GM23338 (cell line): ENCODE data around the gene HOXA10. TPM values are rescaled to one million over a fixed set of nuclear protein-coding genes. Genes with fewer than 3 reads are reported as not detected.

Experiments used
- ATAC-seq: fragments of 200-7000 bp; cut with Tn5 transposase; 3 replicates; pipeline ENCODE4 v1.9.1; 2020
- DNase-seq: peaks from one replicate; pipeline ENCODE4 v3.0.0-alpha.2; 2015; ENCODE audit warnings: low spot score
- H2AFZ ChIP-seq: fragments of 200-600 bp; sonication (generic); 2 replicates; pipeline ENCODE4 v1.8.0; 2016; ENCODE audit warnings: antibody characterized with exemption, mild to moderate bottlenecking, moderate library complexity
- H3F3A ChIP-seq: fragments of 200-600 bp; sonication (generic); replicated peaks from 2 replicates; pipeline ENCODE4 v1.8.0; 2017; ENCODE audit warnings: antibody characterized with exemption, mixed run types, low read depth
- H3K27ac ChIP-seq: fragments of 200-600 bp; sonication (generic); 2 replicates; pipeline ENCODE4 v1.6.1; 2016; ENCODE audit warnings: low read depth
- H3K27me3 ChIP-seq: fragments of 200-600 bp; sonication (generic); 2 replicates; pipeline ENCODE4 v1.8.0; 2016; ENCODE audit warnings: mild to moderate bottlenecking, mixed run types, moderate library complexity; ENCODE audit not compliant: insufficient read depth
- H3K36me3 ChIP-seq: fragments of 200-600 bp; sonication (generic); 2 replicates; pipeline ENCODE4 v1.8.0; 2016; ENCODE audit warnings: mild to moderate bottlenecking; ENCODE audit not compliant: insufficient read depth
- H3K4me1 ChIP-seq: fragments of 200-600 bp; sonication (generic); 2 replicates; pipeline ENCODE4 v1.8.0; 2016; ENCODE audit warnings: mild to moderate bottlenecking, moderate library complexity; ENCODE audit not compliant: insufficient read depth
- H3K4me2 ChIP-seq: fragments of 200-600 bp; sonication (generic); 2 replicates; pipeline ENCODE4 v1.7.1; 2017; ENCODE audit warnings: mixed run types
- H3K4me3 ChIP-seq: fragments of 200-600 bp; sonication (generic); 2 replicates; pipeline ENCODE4 v1.6.1; 2016; ENCODE audit warnings: mixed run types
- H3K79me2 ChIP-seq: fragments of 200-600 bp; sonication (generic); replicated peaks from 2 replicates; pipeline ENCODE4 v1.8.0; 2017; ENCODE audit warnings: mild to moderate bottlenecking; ENCODE audit not compliant: insufficient read depth
- H3K9me2 ChIP-seq: fragments of 200-600 bp; sonication (generic); 2 replicates; pipeline ENCODE4 v1.8.0; 2017; ENCODE audit not compliant: insufficient read depth
- H4K20me1 ChIP-seq: fragments of 200-600 bp; sonication (generic); replicated peaks from 2 replicates; pipeline ENCODE4 v1.8.0; 2017; ENCODE audit warnings: mild to moderate bottlenecking; ENCODE audit not compliant: insufficient read depth
- H3K27ac Mint-ChIP-seq: 2 replicates; pipeline ENCODE4 v1.8.0; 2020; ENCODE audit warnings: inconsistent platforms, mild to moderate bottlenecking, moderate library complexity, mixed read lengths
- H3K27me3 Mint-ChIP-seq: 3 replicates; pipeline ENCODE4 v1.8.0; 2022; ENCODE audit warnings: low read depth, mild to moderate bottlenecking, moderate library complexity, mixed read lengths, inconsistent platforms; ENCODE audit not compliant: insufficient read depth, poor library complexity
- H3K36me3 Mint-ChIP-seq: 3 replicates; pipeline ENCODE4 v1.8.0; 2021; ENCODE audit warnings: low read depth, mild to moderate bottlenecking, inconsistent platforms, moderate library complexity, mixed read lengths
- H3K4me1 Mint-ChIP-seq: 3 replicates; pipeline ENCODE4 v1.8.0; 2020; ENCODE audit warnings: mild to moderate bottlenecking, inconsistent platforms, mixed read lengths
- H3K4me3 Mint-ChIP-seq: 3 replicates; pipeline ENCODE4 v1.8.0; 2021; ENCODE audit warnings: moderate library complexity, mild to moderate bottlenecking, inconsistent platforms, mixed read lengths
- H3K9me3 Mint-ChIP-seq: 3 replicates; pipeline ENCODE4 v1.8.0; 2020; ENCODE audit warnings: moderate library complexity, mild to moderate bottlenecking, inconsistent platforms, mixed read lengths
- EZH2 ChIP-seq: fragments of 200-600 bp; sonication (generic); IDR thresholded peaks from one replicate; pipeline ENCODE4 v1.8.0; 2017; ENCODE audit warnings: antibody characterized with exemption, mild to moderate bottlenecking, low read depth; ENCODE audit not compliant: unreplicated experiment
- EZH2phosphoT487 ChIP-seq: fragments of 200-600 bp; sonication (generic); IDR thresholded peaks from one replicate; pipeline ENCODE4 v1.8.1; 2018; ENCODE audit warnings: antibody characterized with exemption; ENCODE audit not compliant: unreplicated experiment
- polyA plus RNA-seq: library from polyadenylated mRNA; unstranded; fragments of >200 nt; fragmentation: Nextera tagmentation; extraction: Ambion mirVana; gene quantifications from 2 replicates; pipeline ENCODE4 v1.2.1, GENCODE V29; 2016
- total RNA-seq: library from RNA; depleted of rRNA; stranded (reverse); fragments of >200 nt; shearing (Covaris generic); gene quantifications from 2 replicates; pipeline ENCODE4 v1.2.3, GENCODE V29; 2014
- TF ChIP-seq, protein P1 (sequence below), 2 experiments: fragments of 200-600 bp in 1 of 2; sonication (generic) in 1 of 2; conservative IDR thresholded peaks; 2 replicates each; pipeline versions ENCODE4 v1.5.1 to v1.6.1; 2016 to 2017; ENCODE audit warnings: antibody characterized with exemption in 2 of 2, low read depth in 2 of 2, mild to moderate bottlenecking in 2 of 2, moderate library complexity in 1 of 2
- TF ChIP-seq, protein P2 (sequence below): fragments of 250-450 bp; sonication (Bioruptor Pico); IDR thresholded peaks from 2 replicates; pipeline ENCODE4 v1.5.0; 2020; ENCODE audit warnings: mild to moderate bottlenecking, moderate library complexity

Gene HOXA10
- total and polyA plus RNA-seq, 2 experiments from 2014 or later, result not detected

DNA sequence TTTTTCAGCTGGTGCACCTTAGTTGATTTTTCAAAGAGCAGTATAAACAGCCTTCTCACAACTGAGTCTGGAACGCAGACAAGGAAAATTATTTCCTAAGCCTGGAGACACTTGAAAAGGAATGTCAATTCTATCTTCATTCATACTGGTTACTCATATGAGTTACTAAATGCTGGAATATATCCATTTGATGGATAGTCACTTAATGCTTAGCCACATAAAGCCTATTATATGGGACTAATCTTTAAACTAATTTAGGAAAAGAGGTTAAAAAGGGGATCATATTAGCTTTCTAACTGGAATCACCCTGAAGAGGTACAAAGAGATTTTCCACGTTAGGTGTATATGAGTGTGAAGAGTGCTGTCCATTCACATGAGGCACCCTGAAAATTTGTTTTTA, 41.9 kb downstream of the HOXA10 start:
- Histone ChIP-seq H3K4me2 (no peak overlapping the region), H3K9me2 (no peaks in the 10 kb centered on the region), H3K79me2 (no peaks in the 10 kb centered on the region), H3K36me3 (no peaks in the 10 kb centered on the region), H3K4me3 (no peak overlapping the region), H3K4me1 (peaks cover 7% of the 10 kb centered on the region; the same call in 1 of the 2 replicates), H4K20me1 (peaks cover 57% of the 10 kb centered on the region), H3K27ac (no peak overlapping the region), H2AFZ (no peak overlapping the region), H3K27me3 (peaks cover 100% of the 10 kb centered on the region), H3F3A (peaks cover 46% of the 10 kb centered on the region)
- H3K9me3 Mint-ChIP-seq, result no peaks in the 10 kb centered on the region; the same call in 2 of the 3 replicates
- H3K36me3 Mint-ChIP-seq, result no peaks in the 10 kb centered on the region
- no peak for TF ChIP-seq EZH2phosphoT487
- TF ChIP-seq, protein P1, sequence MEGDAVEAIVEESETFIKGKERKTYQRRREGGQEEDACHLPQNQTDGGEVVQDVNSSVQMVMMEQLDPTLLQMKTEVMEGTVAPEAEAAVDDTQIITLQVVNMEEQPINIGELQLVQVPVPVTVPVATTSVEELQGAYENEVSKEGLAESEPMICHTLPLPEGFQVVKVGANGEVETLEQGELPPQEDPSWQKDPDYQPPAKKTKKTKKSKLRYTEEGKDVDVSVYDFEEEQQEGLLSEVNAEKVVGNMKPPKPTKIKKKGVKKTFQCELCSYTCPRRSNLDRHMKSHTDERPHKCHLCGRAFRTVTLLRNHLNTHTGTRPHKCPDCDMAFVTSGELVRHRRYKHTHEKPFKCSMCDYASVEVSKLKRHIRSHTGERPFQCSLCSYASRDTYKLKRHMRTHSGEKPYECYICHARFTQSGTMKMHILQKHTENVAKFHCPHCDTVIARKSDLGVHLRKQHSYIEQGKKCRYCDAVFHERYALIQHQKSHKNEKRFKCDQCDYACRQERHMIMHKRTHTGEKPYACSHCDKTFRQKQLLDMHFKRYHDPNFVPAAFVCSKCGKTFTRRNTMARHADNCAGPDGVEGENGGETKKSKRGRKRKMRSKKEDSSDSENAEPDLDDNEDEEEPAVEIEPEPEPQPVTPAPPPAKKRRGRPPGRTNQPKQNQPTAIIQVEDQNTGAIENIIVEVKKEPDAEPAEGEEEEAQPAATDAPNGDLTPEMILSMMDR (conservative IDR thresholded peaks at IDR 0.05; ENCODE audit: low read depth in 2 of 2), result no peak
- TF ChIP-seq, protein P2, sequence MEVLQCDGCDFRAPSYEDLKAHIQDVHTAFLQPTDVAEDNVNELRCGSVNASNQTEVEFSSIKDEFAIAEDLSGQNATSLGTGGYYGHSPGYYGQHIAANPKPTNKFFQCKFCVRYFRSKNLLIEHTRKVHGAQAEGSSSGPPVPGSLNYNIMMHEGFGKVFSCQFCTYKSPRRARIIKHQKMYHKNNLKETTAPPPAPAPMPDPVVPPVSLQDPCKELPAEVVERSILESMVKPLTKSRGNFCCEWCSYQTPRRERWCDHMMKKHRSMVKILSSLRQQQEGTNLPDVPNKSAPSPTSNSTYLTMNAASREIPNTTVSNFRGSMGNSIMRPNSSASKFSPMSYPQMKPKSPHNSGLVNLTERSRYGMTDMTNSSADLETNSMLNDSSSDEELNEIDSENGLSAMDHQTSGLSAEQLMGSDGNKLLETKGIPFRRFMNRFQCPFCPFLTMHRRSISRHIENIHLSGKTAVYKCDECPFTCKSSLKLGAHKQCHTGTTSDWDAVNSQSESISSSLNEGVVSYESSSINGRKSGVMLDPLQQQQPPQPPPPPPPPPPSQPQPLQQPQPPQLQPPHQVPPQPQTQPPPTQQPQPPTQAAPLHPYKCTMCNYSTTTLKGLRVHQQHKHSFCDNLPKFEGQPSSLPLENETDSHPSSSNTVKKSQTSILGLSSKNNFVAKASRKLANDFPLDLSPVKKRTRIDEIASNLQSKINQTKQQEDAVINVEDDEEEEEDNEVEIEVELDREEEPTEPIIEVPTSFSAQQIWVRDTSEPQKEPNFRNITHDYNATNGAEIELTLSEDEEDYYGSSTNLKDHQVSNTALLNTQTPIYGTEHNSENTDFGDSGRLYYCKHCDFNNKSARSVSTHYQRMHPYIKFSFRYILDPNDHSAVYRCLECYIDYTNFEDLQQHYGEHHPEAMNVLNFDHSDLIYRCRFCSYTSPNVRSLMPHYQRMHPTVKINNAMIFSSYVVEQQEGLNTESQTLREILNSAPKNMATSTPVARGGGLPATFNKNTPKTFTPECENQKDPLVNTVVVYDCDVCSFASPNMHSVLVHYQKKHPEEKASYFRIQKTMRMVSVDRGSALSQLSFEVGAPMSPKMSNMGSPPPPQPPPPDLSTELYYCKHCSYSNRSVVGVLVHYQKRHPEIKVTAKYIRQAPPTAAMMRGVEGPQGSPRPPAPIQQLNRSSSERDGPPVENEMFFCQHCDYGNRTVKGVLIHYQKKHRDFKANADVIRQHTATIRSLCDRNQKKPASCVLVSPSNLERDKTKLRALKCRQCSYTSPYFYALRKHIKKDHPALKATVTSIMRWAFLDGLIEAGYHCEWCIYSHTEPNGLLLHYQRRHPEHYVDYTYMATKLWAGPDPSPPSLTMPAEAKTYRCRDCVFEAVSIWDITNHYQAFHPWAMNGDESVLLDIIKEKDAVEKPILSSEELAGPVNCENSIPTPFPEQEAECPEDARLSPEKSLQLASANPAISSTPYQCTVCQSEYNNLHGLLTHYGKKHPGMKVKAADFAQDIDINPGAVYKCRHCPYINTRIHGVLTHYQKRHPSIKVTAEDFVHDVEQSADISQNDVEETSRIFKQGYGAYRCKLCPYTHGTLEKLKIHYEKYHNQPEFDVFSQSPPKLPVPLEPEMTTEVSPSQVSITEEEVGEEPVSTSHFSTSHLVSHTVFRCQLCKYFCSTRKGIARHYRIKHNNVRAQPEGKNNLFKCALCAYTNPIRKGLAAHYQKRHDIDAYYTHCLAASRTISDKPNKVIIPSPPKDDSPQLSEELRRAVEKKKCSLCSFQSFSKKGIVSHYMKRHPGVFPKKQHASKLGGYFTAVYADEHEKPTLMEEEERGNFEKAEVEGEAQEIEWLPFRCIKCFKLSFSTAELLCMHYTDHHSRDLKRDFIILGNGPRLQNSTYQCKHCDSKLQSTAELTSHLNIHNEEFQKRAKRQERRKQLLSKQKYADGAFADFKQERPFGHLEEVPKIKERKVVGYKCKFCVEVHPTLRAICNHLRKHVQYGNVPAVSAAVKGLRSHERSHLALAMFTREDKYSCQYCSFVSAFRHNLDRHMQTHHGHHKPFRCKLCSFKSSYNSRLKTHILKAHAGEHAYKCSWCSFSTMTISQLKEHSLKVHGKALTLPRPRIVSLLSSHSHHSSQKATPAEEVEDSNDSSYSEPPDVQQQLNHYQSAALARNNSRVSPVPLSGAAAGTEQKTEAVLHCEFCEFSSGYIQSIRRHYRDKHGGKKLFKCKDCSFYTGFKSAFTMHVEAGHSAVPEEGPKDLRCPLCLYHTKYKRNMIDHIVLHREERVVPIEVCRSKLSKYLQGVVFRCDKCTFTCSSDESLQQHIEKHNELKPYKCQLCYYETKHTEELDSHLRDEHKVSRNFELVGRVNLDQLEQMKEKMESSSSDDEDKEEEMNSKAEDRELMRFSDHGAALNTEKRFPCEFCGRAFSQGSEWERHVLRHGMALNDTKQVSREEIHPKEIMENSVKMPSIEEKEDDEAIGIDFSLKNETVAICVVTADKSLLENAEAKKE (CRISPR knock-in tag), result no peak
- ATAC-seq, result no peak
- DNase-seq, result no peak
- H3K27ac Mint-ChIP-seq, result no peak overlapping the region
- H3K4me1 Mint-ChIP-seq, result no peaks in the 10 kb centered on the region; the same call in 2 of the 3 replicates
- H3K4me3 Mint-ChIP-seq, result no peak overlapping the region
- H3K27me3 Mint-ChIP-seq, result peaks cover 96% of the 10 kb centered on the region

DNA sequence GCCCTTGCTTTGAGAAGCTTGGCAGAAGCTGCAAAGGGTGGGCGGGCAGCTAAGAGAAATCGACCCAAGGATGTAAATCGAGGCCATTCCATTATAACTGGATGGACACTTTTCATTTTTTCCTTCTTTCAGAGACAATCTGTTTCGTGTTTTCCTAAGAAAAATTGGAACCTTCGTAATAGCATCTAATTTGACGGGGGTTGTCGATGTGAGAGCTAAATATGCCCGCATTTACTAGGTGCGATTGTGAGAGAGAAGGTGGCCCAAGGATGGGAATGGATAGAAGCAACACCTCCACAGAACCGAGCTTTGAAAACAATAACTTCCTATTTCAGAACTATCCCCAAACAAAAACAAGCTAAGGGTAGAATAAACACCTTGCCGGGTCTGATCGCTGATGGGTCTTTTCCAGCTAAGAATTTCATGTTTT, 42.7 kb downstream of the HOXA10 start:
- H3K36me3 ChIP-seq, result no peaks in the 10 kb centered on the region
- H3K4me1 ChIP-seq, result peaks cover 7% of the 10 kb centered on the region; the same call in 1 of the 2 replicates
- H3K4me3 ChIP-seq, result peak overlapping the region; percentile 62
- H3K36me3 Mint-ChIP-seq, result no peaks in the 10 kb centered on the region
- no peak overlapping the region for H3K27ac ChIP-seq
- no peaks in the 10 kb centered on the region for H3K9me2 ChIP-seq
- ATAC-seq, result no peak
- H3K27me3 ChIP-seq, result peaks cover 100% of the 10 kb centered on the region
- H2AFZ ChIP-seq, result peak overlapping the region; percentile 56; the same call in 1 of the 2 replicates
- H3F3A ChIP-seq, result peaks cover 54% of the 10 kb centered on the region
- H3K9me3 Mint-ChIP-seq, result no peaks in the 10 kb centered on the region; the same call in 2 of the 3 replicates
- H3K27me3 Mint-ChIP-seq, result peaks cover 96% of the 10 kb centered on the region
- peak overlapping the region; percentile 53 for H3K4me3 Mint-ChIP-seq
- no peak for DNase-seq
- H3K4me1 Mint-ChIP-seq, result no peaks in the 10 kb centered on the region; the same call in 2 of the 3 replicates
- H3K4me2 ChIP-seq, result peak overlapping the region; percentile 84
- H3K79me2 ChIP-seq, result no peaks in the 10 kb centered on the region
- H4K20me1 ChIP-seq, result peaks cover 65% of the 10 kb centered on the region
- no peak overlapping the region for H3K27ac Mint-ChIP-seq
- peak; percentile 87 for TF ChIP-seq EZH2
